Retinal pigment epithelial cell (primary cell): Measurements from ENCODE around the gene DBNDD1.

Experiments
- DNase-seq: peaks from one replicate; pipeline ENCODE4 v3.0.0-alpha.2; 2010; ENCODE audit warnings: low read depth
- H3K4me3 ChIP-seq: 2 replicates; pipeline ENCODE4 v1.5.1; 2011; ENCODE audit warnings: mild to moderate bottlenecking, low read length, control low read depth, moderate library complexity
- CTCF ChIP-seq: conservative IDR thresholded peaks from 2 replicates; pipeline ENCODE4 v1.5.1; 2011; ENCODE audit warnings: low read depth, low read length, control low read depth, inconsistent platforms

Gene DBNDD1

GRCh38 chr16:90044111-90044551 lies 24.9 kb upstream of the DBNDD1 start:
- TF ChIP-seq CTCF = no peak
- no peak for DNase-seq
- no peak overlapping the region for H3K4me3 ChIP-seq

- DNase-seq = no peak
- no peak overlapping the region for H3K4me3 ChIP-seq
- TF ChIP-seq CTCF = no peak
Observed at GRCh38 chr16:90043526-90043925, 24.3 kb upstream of the DBNDD1 start.

- H3K4me3 ChIP-seq = no peak overlapping the region
- no peak for DNase-seq
- TF ChIP-seq CTCF = no peak
Observed at GRCh38 chr16:90042946-90043514, 23.8 kb upstream of the DBNDD1 start.

DNA sequence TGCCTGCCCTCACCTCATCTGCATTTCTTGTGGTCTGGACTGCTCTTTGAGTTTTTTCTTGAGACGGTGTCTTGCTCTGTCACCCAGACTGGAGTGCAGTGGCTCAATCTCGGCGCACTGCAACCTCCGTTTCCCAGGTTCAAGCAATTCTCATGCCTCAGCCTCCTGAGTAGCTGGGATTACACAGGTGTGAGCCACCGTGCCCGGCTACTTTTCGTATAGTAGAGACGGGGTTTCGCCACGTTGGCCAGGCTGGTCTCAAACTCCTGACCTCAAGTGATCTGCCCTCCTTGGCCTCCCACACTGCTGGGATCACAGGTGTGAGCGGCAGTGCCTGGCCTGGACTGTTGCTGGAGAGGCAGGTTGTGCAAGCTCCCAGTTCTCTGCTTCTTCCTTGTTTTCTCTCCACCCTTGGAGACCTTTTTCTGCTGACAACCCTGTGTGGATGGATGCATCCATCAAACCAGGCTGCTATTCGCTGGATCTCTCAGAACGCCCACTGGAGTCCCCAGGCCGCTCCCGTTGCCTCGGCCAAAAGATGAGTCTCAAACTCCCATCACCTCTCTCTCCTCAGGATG lies 22.7 kb upstream of the DBNDD1 start:
- H3K4me3 ChIP-seq = no peak overlapping the region
- no peak for DNase-seq
- no peak for TF ChIP-seq CTCF

- H3K4me3 ChIP-seq = no peak overlapping the region
- TF ChIP-seq CTCF = no peak
- DNase-seq = no peak
Observed at GRCh38 chr16:90040152-90041023, 21.1 kb upstream of the DBNDD1 start.

DNA sequence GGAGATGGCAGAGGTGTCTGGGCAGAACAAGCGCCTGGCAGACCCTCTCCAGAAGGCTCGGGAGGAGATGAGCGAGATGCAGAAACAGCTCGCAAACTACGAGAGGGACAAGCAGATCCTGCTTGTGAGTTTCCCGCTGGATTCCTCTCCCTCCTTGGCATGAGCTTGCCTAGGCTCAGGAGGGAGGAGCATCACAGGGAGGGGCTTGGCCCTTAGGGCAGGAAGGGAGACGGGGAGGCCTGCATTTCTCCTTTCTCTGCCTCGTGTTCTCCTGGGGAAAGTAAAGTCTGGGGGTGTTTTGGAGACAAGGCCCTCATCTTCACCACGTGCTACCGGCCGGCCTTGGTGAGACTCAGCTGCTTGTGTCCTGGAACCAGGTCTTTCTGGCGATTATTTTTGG lies 18.0 kb upstream of the DBNDD1 start:
- H3K4me3 ChIP-seq = no peak overlapping the region
- TF ChIP-seq CTCF = no peak
- no peak for DNase-seq
